ENCODE data around the gene WDR88.
"Not testable (repeated sequence)": the region's sequence is repeated elsewhere in the genome, so short reads cannot be mapped to it uniquely, and the experiment has no call there.

Gene WDR88

DNA sequence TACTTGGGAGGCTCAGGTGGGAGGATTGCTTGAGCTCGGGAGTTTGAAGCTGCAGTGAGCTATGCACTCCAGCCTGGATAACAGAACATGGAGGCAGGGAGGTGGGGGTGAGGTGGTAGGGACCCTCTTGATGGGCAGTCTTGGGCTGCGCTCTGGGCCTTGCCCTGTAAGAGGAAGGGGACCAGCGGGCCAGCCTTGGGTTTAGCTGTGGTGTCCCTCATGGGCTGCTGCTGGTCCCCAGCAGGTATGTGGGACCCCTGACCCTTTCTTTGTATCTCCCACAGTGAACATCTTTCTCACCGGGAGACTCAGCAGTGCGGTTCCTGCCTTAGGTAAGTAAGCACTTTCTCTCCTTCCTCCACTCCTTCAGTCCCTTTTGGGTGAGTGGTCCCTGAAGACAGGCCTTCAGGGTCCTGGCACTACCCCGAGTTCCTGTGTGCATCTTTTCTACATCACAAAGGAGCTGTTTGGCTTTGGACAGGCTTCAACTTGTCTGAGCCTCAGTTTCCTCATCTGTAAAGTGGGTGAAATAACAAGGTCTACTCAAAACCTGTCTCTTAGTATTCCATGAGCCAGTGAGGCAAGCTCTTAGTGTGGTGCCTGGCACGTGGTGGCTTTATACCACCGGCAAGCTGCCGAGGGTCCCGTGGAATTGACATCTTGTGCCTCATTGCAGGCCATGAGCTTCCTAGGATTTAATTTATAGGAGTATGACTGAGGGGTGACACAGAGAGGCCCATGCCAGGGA is 64.7 kb downstream of the WDR88 start:
- no peak for DNase-seq (ENCODE audit: low read depth in 2 of 2)

DNA sequence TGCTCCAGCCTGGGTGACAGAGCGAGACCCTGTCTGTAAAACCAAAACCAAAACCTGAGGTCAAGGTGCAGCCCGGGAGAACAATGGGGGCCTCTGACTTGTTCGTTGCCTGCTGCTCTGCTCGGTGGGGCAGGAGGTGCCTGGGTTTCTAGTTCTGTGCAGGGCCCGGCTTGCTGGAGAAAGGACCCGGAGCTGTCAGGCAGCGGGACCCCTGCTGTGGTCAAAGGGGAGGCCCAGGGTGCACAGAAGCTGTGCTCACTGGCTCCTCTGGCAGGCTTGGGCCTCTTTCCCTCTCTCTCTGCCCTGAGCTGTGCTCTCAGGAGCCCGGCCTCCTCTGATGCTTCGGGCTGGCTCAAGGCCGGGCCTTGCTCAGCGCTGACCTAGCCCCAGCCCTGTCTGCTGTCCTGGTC is 65.7 kb downstream of the WDR88 start:
- DNase-seq (ENCODE audit: low read depth in 2 of 2), result no peak

DNA sequence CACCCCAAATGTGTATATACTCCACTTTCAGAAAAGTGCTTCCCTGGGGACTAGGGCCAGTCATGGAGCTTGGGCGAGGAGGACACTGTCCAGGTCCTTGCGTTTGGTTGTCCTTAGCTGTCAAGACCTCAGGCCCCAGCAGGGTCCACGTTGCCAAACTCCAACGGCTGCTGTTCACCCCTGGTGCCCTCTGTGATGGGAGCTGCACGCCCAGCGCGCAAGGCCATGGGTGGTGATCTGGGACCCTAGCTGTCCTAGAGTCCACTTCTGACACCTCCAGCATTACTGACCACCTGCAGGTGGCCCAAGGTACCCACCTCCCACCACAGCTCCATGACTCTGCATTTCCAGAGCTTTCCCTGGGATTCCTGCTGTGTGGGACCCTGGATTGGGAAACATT is 66.3 kb downstream of the WDR88 start:
- no peak for DNase-seq (ENCODE audit: low read depth in 2 of 2)

DNA sequence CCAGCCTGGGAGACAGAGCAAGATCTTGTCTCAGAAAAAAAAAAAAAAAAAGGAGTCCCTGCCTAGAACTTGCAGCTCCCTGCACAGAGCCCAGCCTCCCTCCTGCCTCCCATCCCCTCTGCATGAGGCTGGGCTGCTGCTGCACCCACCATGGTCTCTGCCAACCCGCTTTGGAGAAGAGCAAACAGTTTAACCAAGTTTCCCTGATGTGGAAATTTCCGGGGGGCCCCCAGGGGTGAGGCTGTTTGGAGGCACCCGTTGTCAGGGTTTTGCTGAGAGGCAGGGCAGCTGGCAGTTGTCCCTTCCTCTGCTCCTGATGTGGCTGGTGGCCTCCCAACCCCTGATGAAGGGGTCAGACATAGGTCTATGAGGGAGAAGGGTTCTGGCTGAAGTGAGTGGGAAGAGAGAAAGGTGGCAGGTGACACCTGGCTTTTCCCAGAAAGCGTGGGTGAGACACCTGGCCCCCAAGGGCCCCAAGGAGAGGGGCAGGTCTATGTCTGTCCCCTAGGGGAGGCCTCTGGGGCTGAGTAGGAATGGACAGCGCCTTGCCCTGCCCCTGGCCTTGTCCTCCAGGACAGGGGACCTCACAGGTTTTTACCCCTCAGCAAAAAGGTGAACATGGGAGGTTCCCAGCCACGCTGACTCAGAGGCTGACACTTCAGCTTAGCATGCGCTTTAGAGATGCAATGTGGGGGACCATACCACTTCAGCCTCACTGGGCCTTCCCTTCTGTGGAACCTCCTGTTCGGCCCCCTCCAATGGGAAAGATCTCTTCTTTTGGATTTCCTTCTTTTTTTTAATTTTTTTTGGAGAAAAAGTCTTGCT is 67.7 kb downstream of the WDR88 start:
- DNase-seq (ENCODE audit: low read depth in 2 of 2), result no peak

DNA sequence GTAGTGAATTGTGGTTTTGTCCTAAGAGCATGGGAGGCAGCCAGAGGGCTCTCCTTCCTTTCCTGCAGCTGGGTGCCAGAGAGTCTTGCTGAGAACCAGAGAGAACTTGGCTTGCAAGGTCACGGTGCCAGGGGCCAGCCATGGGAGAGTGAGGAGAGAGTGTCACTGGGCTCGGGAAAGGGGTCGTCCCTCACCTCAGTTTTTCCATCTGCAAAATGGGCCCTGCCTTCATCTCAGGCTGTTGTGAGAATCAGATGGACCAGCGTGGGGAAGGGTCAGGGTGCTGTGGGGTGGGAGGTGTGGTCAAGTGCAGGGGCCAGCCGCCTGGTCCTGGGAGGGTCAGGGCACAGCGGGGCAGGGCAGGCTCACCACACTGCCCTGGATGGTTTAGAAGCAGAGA is 69.6 kb downstream of the WDR88 start:
- no peak for DNase-seq (ENCODE audit: low read depth in 2 of 2)

DNA sequence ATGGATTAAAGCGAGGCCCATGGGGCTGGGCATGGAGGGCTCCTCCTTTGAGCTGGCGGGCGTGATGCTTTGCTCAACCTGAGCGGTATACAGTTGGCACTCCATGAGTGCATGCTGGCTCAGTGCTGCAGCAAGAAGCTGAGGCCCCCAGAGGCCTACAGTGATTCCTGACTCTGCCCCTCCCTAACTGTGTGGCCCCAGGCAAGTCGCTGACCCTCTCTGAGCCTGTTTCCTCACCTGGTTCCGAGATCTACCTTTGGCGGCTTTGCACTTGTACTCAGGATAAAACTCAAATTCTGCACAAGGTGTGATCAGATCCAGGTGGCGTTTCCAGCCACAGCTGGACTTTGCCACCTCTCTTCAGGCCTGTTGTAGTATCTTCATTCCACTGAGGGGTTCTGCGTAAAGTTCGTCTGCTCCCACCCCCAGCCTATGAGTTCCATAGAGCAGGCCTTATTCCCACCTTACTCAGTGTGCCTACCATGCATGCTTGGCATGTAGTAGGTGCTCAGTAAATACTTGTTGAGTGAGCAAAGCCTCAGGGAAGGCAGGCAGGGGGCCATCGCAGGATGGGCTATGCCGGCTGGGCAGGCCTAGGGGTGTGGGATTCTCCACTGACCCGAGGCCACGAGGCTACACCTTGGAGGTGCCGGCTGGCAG is 70.1 kb downstream of the WDR88 start:
- no peak for DNase-seq (ENCODE audit: low read depth in 2 of 2)

DNA sequence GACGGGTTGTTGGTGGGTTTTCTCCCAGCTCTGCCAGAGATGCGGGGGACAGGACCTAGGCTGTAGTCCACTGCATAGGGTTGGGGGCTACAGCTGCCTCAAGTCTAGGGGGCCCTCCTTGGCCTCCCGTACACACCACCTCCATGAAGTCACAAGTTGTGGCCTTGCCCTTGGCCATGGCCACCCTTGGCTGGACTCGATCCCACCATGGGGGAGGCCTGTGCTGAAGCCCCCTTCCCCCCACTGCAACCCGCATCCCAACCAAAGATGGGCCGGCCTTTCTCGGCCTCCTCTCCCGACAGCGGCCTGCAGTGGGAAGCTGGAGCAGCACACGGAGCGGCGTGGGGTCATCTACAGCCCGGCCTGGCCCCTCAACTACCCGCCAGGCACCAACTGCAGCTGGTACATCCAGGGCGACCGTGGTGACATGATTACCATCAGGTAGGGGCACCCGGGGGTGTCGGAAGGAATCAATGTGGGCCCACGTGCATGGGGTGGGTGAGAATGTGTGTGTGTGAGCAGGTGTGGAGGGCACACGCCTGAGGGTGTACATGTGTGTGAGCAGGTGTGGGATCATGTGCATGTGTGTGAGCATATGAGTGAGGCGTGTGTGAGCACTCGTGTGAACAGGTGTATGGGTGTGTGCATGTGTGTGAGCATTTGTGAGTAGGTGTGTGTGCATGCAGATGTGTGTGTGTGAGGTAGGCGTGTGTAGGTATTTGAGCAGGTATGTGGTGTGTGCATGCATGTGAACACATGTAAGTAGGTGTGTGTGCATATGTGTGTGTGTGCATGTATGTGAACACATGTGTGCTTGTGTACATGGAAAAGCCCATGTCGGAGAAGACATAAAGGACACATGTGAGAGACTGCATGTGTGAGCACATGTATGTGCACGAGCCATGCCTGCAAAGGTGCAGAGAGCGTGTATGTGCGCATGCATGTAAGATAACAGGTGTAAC is 70.9 kb downstream of the WDR88 start:
- no peak for DNase-seq (ENCODE audit: low read depth in 2 of 2)

DNA sequence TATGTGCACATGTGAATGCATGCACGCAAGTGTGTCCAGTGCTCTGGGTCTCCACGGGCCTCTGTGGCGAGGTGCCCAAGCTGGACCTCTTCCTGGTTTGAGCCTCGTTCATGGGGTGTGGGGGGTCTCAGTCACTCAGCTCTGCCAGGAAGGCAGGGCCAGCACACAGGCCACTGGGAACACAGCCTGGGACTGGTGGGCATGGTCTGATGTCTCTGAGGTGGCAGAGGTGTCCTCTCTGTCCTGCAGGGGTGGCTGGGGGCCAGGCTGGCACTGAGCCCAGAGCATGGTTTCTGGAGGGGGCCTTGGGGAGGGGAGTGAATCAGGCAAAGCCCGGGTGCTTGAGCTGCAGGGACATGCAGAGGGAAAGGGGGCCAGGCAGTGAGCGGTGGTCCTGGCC is 71.6 kb downstream of the WDR88 start:
- DNase-seq (ENCODE audit: low read depth in 2 of 2), result no peak

DNA sequence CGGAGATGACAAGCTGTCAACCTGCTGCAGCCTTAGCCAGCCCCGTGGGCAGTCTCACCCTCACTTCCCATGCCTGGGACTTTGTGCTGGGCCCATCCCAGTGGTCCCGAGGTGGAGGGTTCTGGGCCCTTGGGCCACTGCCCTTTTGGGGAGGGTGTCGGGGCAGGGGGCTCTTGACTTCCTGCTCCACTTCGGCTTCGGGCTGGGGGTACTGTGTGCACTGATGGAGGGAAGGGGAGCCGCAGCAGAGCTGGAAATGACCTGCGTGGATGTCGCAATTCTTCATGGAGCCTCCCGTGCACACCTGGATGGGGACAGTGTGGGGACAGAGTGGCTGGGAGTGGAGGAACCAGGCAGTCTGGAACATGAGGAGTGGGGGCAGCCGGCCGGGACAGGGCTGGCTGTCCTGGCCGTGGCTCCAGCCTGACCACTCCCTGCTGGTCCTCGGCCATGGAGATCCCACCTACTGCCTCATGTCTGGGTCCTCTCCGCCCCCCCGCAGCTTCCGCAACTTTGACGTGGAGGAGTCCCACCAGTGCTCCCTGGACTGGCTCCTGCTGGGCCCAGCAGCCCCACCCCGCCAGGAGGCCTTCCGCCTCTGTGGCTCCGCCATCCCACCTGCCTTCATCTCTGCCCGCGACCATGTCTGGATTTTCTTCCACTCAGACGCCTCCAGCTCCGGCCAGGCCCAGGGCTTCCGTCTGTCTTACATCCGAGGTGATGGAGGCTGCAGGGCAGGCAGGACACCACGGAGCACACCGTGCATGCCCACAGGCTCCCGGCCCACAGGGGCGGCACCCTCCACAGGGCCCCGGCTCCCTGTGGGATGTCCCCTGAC is 72.4 kb downstream of the WDR88 start:
- no peak for DNase-seq (ENCODE audit: low read depth in 2 of 2)

DNA sequence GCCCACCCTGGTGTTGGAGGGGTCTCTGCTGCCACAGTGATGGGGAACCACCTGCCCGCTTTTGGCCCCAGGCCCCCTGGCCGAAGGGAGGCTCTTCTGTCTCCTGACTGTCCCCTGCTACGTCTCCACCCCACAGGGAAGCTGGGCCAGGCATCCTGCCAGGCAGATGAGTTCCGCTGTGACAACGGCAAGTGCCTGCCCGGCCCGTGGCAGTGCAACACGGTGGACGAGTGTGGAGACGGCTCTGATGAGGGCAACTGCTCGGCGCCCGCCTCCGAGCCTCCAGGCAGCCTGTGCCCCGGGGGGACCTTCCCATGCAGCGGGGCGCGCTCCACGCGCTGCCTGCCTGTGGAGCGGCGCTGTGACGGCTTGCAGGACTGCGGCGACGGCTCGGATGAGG is 73.2 kb downstream of the WDR88 start:
- DNase-seq (ENCODE audit: low read depth in 2 of 2), result no peak

DNA sequence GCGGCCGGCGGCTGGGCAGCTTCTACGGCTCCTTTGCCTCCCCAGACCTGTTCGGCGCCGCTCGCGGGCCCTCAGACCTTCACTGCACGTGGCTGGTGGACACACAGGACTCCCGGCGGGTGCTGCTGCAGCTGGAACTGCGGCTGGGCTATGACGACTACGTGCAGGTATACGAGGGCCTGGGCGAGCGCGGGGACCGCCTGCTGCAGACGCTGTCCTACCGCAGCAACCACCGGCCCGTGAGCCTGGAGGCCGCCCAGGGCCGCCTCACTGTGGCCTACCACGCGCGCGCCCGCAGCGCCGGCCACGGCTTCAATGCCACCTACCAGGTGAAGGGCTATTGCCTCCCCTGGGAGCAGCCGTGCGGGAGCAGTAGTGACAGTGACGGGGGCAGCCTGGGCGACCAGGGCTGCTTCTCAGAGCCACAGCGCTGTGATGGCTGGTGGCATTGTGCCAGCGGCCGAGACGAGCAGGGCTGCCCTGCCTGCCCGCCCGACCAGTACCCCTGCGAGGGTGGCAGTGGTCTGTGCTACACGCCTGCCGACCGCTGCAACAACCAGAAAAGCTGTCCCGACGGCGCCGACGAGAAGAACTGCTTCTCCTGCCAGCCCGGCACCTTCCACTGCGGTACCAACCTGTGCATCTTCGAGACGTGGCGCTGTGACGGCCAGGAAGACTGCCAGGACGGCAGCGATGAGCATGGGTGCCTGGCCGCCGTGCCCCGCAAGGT is 73.8 kb downstream of the WDR88 start:
- DNase-seq (ENCODE audit: low read depth in 2 of 2), result no peak

DNA sequence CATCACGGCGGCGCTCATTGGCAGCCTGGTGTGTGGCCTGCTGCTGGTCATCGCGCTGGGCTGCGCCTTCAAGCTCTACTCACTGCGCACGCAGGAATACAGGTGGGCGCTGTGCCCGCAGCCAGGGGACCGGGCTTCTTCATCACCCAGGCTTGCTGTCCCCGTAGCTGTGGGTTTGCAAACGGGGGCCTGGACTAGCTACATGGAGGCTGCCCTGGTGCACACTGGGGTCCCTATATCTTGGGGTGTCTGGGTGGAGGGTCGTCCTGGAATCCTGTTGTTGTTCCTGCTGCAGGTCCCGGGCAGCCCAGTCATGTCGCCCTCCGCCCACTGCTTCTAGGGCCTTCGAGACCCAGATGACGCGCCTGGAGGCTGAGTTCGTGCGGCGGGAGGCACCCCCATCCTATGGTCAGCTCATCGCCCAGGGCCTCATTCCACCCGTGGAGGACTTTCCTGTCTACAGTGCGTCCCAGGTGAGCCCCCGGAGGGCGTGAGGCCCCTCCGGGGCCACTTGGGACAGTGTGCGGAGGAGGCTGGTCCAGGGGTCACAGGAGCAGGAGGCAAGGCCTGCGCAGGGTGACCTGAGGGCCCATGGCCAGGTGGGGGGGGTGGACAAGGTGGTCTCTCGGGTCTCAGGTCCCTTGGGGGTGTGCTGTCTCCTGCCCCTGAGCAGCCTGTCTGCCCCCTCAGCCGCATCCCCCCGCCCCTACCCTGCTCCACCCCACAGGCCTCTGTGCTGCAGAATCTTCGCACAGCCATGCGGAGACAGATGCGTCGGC is 74.5 kb downstream of the WDR88 start:
- no peak for DNase-seq (ENCODE audit: low read depth in 2 of 2)

DNA sequence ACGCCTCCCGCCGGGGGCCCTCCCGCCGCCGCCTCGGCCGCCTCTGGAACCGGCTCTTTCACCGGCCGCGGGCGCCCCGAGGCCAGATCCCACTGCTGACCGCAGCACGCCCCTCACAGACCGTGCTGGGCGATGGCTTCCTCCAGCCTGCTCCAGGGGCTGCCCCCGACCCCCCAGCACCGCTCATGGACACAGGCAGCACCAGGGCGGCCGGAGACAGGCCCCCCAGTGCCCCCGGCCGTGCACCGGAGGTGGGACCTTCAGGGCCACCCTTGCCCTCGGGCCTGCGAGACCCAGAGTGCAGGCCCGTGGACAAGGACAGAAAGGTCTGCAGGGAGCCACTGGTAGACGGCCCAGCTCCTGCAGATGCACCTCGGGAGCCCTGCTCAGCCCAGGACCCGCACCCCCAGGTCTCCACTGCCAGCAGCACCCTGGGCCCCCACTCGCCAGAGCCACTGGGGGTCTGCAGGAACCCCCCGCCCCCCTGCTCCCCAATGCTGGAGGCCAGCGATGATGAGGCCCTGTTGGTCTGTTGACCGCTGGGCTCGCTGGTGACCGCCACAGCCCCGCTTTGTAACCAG is 75.2 kb downstream of the WDR88 start:
- no peak for DNase-seq (ENCODE audit: low read depth in 2 of 2)

DNA sequence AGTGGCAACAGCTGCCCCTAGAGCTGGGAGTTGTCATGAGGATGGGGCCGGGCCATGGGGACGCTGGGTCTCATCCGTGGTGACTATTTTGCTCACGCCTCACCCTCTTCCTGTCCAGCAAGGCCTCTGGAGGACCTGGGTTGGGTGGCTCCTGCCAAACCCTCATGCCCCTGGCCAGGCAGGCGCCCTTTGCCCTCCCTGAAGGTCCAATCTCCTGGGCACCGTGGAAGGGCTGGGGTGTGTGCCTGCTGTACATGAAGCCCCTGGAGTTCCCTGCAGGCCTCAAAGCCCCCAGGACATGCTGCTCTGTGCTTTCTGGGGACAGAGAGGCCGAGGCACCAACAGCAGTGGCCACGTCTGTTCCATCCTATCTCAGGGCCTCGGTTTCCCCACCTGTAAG is 76.0 kb downstream of the WDR88 start:
- DNase-seq (ENCODE audit: low read depth in 2 of 2), result no peak

DNA sequence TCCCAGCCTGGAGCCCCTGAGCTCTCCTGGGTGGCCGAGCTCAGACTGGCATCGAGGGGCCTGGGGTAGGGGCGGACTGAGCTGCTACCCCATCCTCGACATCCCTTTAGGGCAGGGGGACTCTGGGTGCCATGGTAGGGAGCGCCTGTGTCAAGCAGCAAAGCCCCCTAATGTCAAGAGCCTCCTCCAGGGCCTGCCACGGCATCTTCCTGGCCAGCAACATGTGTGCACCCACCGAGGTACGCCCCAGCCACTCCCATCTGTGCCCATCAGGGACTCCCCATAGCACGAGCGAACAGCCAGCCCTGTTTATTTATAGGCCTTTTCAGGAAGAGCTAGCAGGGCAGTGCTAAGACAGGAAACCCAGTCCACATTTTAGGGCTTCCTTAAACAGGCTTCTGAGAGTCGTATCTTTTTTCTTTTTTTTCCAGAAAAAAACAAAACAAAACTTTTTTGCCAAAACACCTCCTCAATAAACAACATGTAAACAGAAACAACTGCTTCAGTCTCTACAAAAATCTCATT is 76.5 kb downstream of the WDR88 start:
- no peak for DNase-seq (ENCODE audit: low read depth in 2 of 2)

DNA sequence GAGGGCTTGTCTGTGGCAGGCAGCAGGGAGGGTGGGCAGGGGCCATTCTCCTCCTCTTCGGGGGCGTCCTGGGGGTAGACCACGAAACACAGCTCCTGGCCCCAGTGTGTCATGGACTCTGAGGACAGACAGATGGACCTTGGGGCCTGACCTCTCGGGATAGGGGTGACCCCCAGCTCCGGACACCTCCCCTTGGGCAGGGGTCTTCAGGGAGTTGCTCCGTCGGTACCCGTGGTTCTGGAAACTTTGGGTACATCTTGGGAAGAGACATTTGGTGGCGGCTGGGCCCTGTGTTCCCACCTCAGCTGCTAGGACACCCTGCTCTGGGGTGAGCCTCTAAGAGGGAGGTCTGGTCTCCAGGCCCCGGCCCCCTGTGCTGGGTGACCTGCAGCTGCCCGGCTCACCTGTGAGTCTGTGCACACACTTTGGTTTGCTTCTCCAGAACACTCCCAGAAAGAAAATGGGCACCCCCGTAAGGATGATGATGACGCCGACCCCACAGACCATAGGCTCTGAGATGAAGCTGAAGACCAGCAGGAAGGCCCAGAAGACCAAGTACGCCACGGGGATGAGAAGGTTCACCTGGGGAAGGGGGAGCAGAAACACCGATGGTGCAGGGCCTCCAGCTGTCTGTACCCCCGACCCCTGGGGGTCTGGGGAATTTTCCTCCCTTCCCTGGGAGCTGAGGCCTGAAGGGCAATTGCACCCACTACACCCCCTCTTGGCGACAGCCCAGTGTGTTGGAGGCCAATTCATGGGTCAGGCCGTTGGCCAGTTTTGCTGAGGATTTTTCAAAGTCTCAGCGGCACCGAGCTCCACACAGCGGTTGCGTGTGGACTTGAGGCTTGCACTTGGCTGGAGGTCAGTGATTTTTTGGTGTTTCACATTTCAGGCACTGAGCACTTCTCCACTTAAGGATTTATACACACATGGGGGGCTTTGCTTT is 77.3 kb downstream of the WDR88 start:
- no peak for DNase-seq (ENCODE audit: low read depth in 2 of 2)

DNA sequence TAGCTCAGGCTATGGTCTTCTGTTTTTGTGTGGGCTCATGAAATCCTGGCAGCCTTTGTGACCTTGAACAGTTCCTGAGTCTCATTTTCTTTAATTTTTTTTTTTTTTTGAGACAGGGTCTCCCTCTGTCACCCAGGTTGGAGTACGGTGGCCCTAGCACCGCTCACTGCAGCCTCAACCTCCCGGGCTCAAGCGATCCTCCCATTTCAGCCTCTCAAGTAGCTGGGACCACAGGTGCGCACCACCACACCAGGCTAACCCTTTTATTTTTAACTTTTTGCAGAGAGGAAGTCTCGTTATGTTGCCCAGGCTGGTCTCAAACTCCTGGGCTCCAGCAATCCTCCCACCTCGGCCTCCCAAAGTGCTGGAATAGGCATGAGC is 77.9 kb downstream of the WDR88 start:
- not testable (repeated sequence) for DNase-seq (ENCODE audit: low read depth in 2 of 2)
